Activated T-cell treated with anti-CD3 and anti-CD28 coated beads, Interleukin-2, amount 50 U/mL, for 48 hours (primary cell): ENCODE data around the gene SGPL1.

Experiments
- DNase-seq, 2 experiments: peaks; one replicate each; pipeline ENCODE4 v3.0.0-alpha.2; 2020

The SGPL1 gene

DNA sequence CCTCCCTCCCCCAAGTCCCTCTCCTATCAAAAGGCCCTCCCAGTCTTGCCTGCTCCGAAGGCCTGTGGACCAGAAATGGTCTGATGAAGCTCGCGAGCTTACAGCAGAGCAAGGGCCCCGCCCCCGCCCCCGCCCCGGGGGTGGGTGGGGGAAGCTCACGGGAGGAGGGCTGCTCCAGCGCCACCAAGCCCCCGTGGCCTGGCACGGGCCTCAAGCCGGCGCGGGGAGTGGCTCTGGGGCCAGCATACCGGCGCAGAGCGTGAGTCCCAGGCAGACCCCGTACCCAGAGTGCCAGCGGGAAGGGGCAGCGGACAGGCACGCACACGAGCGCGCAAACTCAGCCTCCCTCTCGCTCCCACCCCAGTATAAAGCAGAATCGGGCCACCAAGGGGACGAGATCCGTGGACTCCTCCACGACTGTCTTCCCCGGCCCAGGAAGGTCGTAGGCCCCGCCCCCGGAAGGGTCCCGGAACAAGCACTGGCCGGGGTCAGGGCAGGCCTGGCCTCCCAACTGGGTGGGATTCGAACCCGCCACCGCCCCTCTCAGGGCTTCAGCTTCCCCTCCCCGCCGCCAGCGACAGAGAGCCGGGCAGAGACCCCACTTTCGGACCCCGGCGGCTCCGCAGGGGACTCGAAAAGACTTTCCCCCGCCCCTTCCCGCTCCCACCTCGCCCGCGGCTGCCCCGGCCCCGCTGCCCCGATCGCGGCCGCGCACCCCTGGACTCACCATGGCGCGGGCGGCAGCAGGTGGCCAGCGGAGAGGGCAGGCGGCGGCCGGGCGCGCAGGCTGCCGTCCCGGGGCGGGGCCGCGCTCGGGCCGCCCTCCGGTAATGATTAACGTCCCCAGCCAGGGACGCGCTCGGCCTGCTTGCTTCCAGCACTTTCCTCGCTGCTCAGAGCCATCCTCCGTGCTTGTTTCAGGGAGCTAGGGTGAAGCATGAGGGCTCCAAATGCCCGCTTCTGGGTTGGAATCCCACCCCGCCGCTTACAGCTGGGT, 72.4 kb downstream of the SGPL1 start, which contains the start of gene PCBD1:
PCBD1 (minus strand) TSS at position 762 of the 997 bp plus-strand sequence; CDS start at position 730, 32 bp downstream.
- peak; percentile 77 to 79 for DNase-seq

DNA sequence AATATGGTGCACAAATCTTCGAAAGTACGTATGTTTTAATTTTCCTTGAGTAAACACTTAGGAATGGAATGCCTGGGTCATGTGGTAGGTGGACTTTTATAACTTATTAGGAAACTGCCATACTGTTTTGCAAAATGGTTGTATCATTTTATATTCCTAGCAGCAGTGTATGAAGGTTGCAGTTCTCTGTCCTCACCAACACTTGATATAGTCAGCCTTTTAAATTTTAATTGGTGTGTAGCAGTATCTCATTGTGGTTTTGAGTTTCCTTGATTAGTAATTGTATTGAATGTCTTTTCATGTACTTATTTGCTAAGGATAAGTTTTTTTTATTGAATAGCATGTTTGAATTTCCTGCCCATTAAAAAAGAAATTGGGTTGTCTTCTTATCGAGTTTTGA, 73.5 kb downstream of the SGPL1 start:
- DNase-seq, result no peak

DNA sequence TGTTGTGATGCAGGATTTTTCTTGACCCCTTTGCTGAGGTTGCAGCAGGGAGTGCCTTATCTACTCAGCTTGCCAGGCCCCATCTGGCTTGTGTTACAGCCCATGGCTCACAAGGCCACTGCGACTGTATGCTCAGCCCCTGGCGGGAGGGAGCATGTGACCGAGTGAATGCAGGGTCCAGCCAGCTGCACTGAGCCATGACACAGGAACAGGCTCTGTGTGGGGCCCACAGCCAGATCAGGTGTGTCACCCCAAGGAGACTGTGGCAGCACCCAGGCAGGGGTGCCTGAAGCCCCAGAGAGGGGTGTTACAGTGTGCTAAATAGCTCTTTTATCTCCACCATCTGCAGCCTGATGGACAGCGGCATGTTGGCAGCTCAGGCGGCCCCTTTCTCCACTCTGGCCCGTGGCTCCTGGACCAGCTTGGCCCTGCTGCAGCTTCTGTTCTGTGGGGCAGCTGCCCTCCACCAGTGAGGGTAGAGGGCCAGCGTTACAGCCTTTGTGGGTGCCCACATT, 75.2 kb downstream of the SGPL1 start:
- no peak for DNase-seq

DNA sequence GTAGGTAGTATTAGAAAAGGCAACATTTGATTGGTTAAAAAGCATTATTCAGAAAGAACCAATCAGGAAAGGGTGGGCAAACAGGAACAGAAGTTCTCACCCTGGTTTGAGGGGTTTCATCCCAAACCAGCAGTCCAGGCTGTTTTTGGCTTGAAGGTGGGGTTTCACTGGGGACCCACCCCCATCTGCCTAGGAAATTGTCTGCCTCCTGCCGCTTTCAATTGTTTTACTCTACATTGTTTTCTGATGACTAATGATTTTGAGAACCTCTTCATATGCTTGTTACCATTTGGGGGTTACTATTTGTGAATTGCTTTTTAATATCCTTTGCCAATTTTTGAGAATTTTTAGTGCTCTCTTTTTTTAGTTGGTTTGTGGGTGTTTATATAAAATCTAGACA, 75.9 kb downstream of the SGPL1 start:
- DNase-seq, result no peak

DNA sequence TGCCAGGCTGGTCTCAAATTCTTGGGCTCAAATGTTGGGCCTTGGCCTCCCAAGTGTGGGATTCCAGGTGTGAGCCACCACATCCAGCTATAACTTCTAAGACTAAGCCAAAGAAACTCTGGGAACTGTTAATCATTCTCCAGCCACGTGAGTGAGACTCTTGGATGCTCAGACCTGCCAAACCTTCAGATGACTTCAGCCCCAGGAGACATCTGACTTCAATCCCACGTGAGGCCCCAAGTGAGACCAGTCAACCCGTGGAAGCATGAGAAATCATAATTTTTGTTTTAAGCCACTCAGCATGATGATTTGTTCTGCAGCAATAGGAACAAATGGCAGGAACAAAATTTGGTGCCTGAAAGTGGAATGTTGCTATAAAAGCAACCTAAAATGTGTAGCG, 76.9 kb downstream of the SGPL1 start:
- DNase-seq, result no peak

DNA sequence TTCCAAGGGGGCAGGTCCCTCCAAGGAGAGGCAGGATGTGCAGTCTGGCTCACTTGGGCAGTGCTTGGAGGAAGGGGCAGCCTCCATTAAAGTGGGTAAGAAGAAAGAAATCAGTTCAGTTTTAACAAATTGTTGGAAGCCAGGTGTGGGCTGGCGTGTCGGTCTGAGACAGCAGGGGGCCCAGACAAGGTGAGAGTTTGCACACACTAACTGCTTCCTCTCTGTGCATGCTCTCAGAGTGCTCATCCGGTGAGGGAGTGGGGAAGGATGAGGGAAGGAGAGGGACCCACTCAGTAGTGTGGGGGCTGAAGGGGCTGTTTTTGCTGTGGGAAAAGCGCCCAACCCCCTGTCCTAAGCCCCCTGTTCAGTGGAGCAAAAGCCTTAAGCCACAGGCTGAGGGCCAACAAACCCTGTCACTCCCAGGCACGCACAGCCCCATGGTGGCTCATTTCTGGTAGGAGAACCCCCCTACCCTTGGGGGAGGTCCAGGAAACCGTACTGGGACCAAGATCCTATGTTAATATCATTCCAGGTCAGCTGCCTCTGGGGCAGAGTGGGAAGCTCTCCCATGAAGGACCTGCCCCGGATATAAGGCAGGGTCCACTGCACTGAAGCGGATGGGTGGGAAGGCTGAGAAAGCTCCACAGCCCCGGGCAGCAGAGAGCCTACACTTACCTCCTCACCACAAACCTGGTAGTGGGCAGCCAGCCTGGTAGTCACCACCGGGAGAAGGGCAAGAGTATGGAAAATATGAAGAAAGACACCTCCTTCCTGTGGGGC, 77.7 kb downstream of the SGPL1 start:
- no peak for DNase-seq

DNA sequence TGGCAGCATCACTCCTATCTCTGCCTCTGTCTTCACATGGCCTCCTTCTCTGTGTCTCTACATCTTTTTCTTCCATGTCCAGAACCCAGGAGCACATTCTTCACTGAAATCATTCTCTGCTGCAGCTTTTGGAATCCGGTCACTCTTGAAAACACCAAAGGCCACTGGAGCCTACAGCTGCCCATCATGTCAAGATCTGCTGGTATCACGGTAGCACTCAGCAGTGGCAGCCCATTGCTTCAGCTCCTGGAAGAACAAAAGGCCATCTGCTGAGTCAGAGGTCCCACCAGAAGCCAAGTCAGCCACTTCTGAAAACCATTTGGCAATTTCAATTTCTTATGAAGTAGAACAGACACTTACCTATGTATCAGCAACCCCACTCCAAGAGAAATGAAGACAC, 78.7 kb downstream of the SGPL1 start:
- no peak for DNase-seq

DNA sequence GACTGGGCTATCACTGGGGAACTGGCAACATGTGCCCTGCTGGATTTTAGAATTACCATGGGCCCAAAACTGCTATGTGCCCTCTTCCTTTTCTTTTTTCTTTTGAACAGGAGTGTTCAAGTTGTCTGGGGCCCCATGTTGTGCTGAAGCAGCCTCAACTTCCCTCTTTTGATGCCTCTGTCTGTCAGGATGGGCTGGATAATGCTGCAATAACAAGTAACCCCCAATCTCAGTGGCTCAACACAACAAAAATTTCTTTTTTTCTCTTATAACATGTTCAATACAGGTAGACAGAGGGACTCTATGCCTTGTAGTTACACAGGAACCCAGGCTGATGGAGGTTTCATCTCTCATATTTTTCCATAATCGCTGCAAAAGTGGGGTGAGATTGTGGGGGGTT, 80.8 kb downstream of the SGPL1 start:
- no peak for DNase-seq

DNA sequence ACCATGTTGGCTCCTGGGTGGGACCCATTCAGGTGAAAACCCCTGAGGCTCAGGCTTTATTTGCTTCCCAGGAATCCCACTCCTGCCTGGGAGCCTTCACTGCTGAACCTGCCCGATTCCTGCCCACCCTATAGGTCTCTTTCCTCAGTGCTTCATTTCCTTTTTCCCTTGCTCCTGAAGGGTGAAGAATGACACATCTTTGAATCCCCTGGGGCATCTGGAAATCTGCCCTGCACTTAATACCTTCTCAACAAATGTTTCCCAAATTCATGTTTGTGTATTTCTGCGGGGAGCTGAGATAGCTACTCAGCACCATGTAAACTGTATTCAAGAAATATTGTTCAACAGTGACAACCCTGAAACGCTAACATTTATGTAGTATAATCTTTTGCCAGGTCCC, 82.9 kb downstream of the SGPL1 start:
- no peak for DNase-seq

DNA sequence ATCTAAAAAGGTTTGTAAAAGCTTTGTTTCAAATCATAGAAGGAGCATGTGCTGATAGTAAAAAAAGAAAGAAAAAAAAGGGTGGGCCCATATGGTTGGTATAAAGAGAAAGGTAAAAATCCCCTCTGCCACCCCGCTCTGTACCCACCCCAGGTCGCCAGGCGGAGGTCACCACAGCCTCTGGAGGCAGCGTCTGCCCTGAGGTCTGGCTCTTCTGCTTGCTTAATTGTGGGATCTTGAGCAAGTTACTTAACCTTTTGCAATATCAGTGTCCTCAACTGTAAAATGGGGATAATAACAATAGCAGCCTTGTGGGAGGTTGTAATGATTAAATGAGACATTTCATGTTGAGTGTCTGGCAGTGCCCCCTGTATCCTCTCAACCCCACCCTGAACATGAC, 83.3 kb downstream of the SGPL1 start:
- no peak for DNase-seq

DNA sequence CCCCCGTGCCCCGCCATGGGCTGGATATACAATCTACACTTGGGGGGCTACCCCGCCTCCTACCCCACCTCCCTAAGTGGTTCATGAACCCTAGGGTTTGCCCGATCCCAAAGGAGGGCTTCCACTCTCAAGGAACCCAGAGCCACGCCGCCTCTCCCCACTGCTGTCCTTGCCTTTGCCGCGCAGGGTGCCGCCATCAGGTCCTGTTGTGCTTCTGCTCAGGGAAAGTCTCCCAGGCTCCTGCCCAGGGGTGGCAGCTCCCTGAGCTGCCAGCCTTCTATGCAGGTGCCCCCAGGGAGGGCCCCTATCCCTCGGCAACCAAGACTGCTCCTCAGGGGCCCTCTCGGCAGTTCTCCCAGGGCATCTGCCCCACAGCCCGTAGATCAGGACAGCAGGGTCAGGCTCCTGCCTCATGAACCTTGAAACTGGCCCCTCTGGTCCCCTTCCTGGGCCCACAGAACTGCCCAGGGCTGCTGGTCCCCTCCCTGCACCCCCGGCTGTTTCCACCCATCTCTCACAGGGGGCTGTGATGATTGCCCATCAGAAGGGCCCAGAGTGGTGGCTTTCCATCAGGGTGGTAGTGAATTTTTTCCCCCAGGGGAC, 85.6 kb downstream of the SGPL1 start:
- DNase-seq, result no peak

DNA sequence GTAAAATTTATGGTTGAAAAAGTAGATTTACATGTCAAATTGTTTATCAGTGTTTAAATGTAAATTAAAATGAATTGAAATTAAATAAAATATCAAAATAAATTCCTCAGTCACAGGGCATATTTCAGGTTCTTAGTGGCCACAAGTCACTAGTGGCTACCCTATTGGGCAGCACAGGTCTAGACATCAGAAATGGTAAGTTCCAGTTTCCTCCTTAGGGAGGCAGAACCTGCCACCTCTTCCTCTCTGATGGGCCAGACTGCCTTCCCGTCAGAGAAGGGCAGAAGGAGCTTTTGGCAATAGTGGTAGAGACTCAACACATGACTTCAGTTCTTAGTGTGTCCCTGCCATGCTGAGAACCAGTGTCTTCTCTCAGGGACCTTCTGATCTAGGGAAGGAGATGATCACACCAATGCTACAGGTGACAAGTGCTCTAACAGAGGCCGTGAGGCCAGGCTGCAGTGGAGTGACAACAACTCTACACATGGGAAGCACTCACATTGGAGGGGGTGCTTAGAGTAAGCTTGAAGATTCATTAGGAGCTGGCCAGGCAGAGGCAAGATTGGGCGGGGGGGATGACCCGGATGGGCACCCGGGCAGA, 87.0 kb downstream of the SGPL1 start:
- DNase-seq, result no peak

DNA sequence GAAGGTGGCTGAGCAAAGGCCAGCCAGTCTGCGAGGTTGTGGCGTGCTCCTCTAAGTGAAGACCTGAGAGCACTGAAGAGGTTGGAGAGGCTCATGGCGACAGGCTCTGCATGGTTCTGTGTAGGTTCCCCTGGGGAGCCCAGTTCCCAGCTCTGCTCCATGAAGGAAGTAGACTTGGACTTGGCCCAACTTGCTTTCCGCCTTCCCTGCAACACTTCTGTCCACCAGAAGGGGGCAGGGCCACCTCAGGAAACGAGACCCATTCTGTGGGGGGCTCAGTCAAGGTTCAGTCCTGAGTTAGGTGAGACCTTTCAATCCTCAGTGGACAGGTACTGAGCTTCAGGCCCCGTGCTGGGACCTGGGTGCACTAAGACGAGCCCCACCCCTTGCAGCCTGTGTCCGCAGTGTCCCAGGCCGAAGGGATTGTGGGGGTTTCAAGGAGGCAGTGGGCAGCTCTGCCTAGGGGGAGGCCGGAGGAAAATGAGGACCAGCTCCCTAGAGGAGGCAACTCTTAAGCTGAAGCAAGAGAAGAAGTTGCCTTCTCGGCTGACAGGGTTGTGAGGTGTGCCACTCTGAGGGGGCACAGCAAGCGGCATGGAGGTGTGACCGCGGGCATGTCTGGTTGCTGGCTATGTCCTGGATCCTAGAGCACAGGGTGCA, 87.6 kb downstream of the SGPL1 start:
- DNase-seq, result peak; percentile 62 to 63

DNA sequence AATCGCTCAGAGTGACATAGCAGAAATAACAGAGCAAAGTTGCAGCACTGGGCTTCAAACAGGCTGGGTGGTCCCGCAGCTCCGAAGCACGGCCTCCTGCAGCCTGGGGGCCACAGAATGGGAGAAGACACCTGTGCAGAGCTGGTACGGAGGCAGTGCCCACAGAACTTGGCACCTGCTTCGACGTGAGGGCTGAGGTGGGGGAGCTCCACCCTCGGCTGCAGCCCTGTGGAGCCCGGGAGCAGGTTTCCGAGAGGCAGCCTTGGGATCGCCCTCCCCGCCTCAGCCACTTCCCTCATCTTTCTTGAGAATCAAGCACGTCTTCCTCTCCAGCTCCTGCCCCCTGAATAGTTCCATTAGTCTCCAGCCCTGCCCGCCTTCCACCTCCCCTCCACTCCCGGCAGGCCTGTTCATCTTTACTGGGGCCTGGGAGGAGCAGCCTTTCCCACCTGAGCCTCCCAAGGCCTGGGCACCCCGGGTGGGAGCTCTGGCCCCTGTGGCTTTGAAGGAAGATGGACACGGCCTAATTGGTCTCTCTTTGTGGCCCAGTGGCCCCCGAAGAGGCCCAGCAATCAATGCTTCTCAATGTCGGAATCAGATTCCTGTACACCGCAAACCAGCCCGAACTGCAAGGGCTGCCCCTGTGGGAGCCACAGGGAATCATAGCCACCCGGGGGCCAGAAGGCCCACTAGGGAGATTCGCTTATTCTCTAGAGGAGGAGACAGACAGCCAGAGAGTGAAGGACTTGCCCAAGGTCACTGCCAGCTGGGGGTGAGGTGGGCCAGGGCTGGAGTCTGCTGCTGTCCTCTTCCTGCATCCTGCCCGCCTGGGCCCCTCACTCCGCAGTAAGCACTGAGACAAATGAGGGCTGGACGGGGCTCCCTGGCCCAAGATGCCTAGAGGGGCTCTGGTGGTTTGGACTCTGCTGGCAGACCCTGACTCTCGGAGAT, 89.6 kb downstream of the SGPL1 start:
- no peak for DNase-seq

DNA sequence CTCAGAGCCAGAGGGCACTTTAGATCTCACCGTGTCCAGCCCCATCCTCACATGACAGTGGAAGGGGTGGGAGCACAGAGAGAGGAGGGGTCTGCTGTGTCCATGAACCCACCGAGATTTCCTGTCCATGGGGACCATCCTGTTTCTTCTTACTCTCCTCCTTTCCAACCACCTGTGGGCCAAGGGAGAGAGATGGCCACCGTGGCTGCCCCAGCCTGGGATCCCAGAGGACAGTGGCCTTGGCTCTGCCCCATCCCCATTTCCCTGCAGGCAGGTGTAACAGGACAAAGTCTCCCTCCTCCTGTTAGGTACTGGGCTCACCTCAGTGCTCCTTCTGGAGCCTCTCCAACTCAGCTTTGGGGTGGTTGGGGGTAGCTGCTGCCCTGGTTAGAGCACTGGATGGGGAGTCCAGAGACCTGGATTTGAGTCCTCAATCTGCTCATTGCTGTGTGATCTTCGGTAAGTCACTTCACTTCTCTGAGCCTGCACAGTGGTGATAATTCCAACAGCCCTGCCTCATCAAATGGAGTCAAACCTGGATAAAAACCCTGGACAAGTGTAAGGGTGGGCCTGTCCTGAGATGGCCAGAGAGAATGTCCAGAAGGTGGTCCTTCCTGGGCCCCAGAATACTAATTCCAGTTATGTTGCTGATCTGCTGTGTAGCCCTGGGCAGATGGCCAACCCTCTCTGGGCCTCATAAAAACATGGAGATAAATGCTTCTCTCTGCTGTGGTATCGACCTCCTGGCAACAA, 90.5 kb downstream of the SGPL1 start:
- DNase-seq, result no peak

DNA sequence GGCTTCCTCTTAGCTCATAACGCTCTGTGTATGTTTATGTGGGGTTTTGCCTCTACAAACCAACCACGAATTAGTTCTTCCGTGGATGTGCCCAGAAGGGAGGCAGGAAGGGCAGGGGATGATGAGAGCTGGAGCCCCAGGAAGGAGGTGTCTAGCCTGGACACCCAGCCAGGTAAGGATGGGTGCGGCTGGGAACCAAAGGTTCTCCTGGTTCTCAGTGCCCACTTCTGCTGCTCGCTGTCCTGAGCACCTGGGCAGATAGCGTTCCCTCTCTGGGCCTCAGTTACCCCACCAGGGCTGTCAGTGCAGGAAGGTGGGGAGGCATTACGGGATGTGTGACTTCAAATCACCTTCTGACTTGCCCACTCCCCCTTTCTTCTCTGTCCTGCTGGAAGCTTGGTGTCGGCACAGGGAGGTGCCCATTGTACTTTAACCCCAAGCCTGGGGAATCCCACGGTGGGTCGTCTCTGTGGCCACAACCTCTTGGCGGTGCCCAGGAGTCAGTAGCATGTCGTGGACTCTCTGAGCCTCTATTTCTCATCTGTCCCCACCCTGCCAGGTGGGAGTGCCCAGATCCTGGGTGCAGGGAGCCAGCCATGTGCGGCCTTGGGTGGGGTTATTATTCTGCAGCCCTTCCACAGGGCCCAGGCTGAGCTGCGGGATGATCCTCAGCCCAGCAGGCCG, 91.3 kb downstream of the SGPL1 start:
- no peak for DNase-seq

DNA sequence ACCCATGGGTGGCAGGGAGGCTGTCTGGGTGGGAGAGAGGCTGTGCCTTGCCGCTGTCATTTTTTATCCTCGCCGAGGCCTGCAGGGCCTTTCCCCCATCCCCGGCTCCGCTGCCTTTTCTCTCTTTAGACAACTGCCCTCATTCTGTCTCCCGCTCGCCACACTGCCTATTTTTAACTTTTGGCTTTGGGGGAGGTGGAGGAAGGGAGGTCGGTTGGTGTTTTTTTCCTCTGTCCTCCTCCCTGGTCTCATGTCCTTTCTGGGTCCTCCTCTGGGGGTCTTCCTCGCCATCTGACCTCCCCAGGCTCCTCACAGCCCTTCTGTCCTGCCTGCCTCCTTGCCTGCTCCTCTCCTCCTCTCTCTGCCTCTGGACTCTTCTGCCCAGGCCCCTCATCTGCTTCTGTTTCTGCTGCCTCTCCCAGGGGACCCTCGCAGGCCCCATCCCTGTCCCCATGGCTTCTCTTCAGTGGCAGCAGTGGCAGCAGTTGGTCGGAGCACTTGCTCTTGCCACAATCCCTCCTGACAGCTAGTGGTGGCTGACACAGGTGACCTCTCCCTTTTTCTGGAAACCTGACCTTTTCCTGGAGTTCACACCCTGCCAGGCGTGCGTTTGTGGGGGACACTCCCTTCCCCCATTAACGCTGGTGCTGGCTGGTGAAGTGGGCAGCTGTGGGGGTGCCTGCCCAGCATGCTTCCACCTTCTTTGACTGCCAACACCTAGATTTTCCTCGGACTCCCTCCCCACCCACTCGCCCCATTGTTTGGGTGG, 92.1 kb downstream of the SGPL1 start:
- no peak for DNase-seq

DNA sequence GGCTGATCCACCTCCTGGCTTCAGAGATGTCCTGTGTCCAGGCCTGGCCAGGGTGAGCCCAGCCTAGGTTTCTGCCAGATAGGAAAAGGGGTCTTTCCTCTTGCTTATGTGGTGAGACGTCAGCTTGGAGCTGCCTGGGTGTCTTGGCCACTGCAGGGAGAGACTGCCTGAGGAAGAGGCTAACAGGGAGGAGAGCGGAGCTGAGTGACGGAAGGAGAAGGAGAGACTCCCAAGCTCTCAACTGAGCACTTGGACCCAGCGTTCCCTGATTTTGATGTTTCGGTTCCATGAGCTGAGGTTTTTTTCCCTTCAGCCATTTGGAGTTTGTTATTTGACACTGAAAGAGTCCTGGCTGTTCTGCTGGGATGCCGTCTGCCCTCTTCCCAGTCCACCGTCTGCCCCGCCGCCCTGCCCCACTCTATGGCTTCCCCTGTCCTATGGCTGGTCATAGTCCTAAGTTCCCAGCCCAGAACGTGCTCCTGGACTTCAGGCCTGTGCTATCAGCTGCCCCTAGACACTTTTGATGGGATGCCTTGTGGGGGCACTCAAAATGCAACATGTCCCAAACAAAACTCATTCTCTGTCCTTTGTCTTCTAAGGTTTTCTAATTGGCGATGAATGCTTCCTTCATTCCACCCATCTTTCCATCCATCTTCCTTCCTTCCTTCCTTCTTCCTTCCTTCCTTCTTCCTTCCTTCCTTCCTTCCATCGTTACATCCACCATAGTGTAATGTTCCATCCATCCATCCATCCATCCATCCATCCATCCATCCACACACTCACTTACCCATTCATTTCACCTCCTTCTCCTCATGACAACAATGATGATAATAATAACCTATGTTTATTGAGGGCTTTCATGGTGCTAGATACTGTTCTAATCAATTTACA, 92.9 kb downstream of the SGPL1 start:
- DNase-seq, result no peak
